HG03025 (cell line): ENCODE data around the gene ADAMTS10.
"Not testable (repeated sequence)": the region's sequence is repeated elsewhere in the genome, so short reads cannot be mapped to it uniquely, and the experiment has no call there.

Source experiments
- ATAC-seq: cut with Tn5 transposase; IDR thresholded peaks from one replicate; pipeline ENCODE4 v1.9.1; 2021; ENCODE audit warnings: mild to moderate bottlenecking, moderate library complexity; ENCODE audit not compliant: unreplicated experiment, low FRiP score

The ADAMTS10 gene

DNA sequence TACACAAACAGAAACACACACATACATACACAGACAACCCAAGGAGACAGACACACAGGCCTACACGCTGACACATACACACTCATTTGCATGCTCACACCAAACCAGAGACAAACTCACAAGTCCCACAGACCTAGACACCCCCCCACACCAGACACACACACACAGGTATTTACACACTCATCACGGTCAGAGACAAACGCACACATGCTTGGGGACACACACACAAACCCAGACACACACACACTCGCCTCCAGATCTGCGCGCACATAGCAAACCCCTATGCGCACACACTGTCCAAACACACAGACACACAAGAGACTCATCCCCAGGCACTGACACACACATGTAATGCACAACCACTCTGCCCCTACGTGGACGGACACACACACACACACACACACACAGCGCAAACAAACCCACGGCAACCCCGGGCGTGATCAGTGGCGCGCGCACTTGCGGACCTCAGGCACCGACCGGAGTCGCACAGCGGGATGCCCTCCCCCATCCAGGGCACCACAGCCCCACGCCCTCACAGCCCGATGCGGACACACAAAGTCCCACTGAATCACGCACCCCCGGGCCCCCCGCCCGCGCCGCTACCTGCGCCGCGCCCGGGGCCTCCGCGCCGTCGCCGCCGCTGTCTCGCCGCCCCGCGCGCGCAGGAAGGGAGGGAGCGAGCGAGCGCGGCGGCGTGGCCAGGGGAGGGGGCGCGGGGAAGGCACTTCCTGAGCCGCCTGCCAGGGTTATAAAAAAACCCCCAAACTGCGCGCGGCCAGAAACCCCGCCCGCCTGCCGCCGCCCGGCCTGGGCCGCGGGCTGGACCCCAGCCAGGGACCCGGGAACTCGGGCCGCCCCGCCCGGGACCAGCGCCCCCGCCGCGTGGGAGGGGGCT, at the start of gene ADAMTS10:
Gene ADAMTS10, minus strand, starts transcription at position 675 of the 895 bp plus-strand sequence. CDS start 5,005 bp downstream, outside the sequence.
- ATAC-seq = no peak

DNA sequence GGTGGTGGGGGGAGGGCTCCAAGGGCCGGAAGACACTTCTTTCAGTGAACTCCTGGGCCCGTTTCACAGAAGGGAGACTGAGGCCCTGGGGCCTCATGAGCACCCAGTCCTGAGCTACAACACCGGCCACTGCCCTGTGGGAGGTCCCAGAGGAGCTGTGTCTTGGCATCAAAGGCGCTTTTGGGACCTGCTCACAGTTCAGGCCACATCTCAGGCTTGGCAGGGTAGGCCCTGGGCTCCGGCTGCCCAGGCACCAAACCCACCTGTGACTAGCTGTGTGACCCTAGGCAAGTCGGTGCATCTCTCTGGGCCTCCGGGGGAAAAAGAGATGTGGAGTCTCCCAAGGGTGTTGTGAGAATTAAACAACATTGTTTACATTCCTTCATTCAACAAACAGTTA, 49.4 kb upstream of the ADAMTS10 start:
- ATAC-seq = no peak

DNA sequence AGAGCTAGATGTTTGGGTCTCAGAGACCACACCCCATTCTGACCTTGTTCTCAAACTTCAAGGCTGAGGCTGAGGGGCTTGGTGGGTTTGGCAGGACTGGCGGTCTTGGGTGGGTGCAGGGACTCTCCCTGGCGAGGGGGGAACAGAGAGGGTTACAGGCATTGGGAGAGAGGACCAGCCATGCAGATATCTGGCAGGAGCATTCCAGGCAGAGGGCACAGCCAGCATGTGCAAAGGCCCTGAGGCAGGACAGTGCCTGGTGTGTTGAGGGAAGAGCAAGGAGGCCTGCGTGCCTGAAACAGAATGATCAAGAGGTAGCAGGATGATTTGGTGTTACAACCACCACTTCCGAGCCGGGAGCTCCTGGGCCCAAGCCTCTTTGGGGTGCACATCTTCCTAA, 47.4 kb upstream of the ADAMTS10 start:
- no peak for ATAC-seq

DNA sequence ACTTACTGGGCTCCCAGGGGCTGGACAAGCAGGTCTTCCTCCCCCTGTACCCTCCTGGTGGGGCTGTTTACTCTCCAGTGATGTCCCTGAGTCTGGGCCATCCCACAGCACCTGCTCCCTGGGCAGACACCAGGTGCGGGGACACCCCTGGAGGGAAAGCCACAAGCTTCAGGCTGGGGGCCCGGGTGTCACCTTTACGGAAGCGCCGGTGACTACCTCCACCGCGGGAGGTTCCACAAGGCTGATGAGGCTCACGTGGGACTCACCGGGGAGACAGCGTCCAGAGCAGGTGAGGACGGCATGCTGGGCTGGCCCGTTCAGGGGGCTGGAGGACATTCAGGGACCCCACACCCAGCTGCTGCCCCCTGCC, 44.8 kb upstream of the ADAMTS10 start:
- no peak for ATAC-seq

DNA sequence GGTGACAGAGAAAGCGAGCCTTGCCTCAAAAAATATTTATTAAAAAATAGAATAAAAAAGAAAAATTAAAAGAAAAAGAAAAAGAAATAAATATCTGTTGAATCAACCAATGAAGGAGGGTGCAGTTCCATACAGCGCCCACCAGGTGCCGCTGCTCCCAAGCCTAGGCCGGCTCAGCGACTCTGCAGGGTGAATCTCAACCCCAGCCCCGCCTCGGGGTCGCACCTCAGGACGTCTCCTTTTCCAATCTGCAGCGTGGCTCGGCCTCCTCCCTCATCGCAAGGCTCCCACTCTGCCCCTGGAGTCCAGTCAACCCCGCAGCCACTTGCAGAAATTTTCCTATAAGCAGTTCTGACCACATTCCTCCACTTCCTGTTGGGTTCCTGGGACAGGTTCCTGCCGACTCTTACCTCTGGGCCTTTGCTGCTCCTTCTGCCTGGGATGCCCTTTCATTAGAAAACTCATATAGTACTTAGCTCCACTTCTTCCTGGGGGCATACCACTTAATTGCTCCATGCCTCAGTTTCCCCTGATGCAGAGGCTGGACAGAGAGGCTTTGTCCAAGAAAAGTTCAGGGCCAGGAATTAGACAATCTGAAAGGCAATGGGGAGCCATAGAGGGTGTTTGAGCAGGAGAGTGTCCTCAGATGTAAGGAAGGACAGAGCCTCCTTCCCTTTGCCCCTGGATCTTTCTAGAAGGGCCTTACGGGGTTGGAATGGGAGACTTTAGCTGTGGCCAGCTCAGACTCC, 44.2 kb upstream of the ADAMTS10 start:
- ATAC-seq = no peak

DNA sequence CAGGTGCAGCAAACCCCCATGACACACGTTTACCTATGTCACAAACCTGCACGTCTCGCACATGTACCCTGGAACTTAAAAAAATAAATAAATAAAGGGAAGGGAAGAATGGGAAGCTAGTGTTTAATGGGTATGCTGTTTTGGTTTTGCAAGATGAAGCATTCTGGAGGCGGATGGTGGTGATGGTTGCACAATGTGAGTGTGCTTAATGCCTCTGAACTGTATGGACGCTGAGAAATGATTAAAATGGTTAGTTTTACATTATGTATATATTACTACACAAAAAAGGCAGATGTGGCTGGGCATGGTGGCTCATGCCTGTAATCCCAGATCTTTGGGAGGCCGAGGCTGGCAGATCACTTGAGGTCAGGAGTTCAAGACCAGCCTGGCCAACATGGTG, 37.7 kb upstream of the ADAMTS10 start:
- ATAC-seq = no peak

DNA sequence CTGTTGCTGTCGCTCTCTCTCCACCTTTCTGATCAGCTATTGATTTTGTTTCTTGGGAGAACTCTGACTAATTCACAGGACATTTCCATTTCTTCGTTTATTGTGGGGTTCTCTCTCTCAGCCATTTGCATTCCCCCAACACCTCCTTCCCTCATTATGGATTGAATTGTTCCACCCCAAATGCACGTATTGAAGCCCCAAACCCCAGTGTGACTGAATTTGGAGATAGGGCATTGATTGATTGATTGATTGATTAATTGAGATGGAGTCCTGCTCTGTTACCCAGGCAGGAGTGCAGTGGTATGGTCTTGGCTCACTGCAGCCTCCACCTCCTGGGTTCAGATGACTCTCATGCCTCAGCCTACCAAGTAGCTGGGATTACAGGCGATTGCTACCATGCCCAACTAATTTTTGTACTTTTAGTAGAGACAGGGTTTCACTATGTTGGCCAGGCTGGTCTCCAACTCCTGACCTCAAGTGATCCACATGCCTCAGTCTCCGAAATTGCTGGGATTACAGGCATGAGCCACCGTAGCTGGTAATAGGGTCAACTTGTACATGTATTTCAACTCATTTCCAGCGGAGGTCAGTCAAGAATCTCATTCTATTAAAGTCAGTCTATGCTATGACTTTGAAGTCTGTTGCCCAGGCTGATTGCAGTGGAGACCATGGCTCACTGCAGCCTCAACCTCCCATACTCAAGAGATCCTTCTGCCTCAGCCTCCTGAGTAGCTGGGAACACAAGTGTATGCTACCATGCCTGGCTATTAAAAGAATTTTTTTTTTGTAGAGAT, 33.5 kb upstream of the ADAMTS10 start:
- no peak for ATAC-seq

DNA sequence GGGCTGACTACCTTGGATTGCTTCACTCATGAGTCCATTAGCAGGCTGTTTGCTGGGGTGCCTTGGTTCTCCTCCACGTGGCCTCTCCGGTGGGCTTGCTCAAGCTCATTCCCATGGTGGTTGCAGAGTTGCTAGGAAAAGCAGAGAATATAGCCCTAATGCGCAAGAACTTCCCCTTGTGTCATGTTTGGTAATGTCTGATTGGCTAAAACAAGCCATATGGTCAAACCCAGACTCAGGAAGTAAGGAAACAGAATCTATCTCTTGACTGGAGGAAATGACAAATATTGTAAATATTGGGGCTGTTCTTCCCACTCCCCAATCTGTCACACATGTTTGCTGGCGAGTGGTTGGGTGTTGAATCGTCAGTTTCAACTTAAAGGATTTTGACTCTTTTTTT, 32.0 kb upstream of the ADAMTS10 start:
- no peak for ATAC-seq

DNA sequence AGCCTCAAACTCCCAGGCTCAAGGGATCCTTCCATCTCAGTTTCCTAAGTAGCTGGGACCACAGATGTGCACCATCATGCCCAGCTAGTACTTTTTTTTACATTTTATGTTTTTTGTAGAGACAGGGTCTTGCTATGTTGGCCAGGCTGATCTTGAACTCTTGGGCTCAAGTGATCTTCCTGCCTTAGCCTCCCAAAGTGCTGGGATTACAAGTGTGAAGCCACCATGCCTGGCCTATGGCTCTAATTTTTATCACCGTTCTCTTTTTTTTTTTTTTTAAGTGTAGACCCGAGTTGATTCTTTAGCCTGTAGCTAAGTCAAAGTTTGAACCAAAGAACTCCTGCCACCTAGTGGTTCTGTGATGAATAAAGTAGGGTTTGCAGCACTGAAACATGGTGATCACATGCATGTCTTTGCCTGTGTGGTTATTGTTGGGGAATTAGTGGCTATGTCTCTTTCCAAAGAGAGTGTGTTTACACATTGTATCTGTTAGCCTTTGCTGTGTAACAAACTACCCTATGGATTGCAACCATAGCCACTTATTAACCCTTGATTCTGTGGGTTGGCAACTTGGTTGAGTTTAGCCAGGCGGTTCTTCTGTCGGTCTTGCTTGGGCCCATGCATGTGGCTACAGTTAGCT, 31.5 kb upstream of the ADAMTS10 start:
- no peak for ATAC-seq

DNA sequence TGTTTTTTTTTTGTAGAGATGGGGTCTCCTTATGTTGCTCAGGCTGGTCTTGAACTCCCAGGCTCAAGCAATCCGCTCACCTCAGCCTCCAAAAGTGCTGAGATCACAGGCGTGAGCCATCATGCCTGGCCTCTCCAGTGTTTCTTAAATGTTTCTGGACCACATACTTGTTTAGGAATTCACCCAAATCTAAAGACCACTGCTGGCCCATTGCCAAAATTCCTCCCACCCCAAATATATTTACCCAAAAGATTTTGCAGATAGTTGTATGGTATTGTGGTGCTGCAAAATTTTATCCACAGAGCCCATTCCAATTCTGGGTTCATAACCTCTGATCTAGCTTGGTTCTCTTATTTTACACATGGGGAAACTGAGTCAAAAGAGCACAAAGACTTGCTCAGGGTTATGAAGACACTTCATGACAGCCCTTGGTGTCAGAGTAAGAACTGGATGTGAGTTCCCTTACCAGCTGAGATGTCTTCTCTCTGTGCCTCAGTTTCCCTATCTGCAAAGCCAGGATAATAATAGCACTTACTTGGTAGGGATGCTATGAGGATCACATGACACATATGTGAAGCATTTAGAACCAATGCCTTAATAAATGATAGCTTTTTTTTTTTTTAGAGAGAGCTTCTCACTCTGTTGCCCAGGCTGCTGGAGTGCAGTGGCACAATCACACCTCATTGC, 30.8 kb upstream of the ADAMTS10 start:
- ATAC-seq = no peak

DNA sequence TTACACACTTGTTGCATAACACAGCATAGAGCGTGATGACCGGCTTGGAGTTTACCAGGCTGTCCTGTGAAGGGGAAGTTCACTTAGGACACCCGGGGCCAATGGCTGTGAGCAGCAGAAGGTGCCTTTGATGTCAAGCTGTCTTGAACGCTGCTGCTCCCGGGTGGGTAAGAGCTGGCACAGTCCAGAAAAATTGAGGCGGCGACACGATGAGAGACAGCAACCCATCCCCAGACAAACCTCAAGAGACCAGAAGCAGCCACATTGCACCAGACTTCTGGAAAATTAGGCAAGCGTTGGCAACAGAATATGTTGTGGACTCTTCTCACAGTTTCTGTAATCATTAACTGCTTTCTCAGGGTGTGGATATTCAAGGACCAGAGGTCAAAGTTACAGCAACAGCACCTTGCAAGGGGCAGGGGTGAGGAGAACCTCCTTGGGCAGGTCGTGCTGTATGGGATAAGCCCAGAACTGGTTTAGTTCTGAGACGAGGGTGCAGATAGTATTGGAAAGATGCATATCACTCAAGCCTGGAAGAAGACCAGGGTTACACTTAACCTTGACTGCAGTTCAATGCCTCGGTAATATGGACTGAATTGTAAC, 30.0 kb upstream of the ADAMTS10 start:
- ATAC-seq = no peak

DNA sequence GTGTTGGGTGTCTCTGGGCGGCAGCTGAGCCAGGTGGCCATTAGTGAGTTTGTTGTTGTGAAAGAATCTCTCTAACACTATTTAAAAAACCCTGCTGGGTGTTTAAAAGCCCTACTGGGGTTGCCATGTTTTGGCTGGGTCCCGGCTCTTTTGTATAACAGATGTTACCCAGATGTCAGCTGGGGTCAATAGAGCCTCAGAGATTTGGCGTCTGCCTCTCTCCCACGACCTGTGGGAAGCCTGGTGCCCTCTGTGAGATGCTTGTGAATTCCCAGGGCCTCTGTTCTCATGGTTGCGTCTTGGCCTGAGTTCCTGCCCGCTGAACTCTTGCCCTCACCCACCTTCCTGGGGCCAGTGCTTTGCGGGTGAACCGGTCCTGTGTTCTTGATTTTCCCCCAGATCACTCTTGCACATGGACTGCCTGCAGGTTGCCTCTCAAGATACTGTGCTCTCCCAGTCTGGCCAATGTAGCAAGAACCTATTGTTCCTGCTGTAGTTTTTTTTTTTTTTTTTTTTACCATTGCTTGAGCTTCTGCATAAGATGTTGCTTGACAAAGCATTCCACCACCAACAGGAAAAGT, 29.4 kb upstream of the ADAMTS10 start:
- ATAC-seq = no peak

DNA sequence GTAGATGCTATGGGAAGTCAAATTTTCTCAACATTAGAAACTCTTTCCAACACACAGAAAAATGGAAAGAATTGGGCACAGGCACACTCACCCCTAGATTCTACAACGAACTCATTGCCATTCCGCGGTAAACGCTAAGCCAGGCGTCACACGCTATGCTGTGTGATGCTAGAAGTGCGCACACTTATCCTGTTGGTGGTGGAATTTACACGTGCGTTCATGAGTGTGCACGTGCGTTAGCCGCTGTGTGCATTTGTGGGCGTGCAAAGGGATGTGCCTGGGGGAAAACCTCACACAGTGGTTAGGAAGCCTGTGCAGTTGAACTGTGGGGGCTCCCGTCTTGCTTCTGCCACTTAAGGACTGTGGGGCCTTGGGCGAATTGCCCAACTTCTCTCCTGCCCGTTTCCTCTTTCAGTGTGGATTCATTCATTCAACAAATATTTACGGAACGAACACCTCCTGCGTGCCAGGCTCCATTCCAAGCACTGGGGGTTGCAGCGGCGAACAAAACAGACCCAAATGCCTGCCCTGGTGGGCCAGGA, 27.6 kb upstream of the ADAMTS10 start:
- ATAC-seq = no peak

DNA sequence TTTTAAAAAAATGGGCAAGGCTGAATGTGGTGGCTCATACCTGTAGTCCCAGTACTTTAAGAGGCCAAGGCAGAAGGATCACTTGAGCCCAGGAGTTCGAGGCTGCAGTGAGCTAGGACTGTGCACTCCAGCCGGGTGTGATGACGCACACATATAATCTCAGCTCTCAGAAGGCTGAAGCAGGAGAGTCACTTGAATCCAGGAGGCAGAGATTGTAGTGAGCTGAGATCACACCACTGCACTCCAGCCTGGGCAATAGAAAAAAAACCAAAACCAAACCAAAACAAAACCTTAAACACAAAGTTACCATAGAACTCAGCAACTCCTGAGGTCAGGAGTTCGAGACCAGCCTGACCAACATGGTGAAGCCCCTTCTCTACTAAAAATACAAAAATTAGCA, 26.6 kb upstream of the ADAMTS10 start:
- not testable (repeated sequence) for ATAC-seq

DNA sequence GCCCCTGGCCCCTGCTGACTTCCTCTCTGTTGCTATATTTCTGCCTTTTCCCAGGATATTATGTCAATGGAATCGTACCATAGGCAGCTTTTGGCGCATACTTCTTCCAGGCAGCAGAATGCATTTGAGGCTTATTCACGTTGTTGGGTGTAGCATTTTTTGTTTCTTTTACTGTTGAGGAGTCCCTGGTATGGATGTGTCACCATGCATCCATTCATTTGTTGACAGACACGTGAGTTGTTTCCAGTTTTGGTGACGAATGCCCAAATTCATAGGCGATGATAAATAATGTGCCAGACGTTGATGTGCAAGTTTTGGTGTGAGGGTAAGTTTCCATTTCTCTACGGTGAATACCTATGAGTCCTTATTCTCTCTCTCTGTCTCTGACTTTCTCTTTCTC, 24.9 kb upstream of the ADAMTS10 start:
- no peak for ATAC-seq

DNA sequence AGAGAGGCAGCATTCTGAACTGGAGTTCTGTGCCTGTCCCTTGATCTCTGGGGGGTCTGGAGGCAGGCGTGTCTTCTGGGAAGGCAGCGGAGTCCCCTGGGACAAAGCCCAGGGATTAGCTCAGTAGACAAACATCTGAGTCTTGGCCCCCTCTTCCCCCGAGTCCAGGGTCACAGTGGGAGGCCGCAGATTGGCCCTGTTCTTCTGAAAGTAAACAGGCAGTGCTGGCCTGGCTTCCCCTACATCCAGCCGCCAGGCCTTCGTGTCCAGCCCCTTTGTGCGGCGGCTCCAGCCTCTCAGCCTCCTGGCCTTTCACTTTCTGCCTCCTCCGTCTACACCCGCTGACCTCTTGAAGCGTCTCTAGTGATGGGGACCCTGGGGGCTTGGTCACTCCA, 20.9 kb upstream of the ADAMTS10 start:
- no peak for ATAC-seq

DNA sequence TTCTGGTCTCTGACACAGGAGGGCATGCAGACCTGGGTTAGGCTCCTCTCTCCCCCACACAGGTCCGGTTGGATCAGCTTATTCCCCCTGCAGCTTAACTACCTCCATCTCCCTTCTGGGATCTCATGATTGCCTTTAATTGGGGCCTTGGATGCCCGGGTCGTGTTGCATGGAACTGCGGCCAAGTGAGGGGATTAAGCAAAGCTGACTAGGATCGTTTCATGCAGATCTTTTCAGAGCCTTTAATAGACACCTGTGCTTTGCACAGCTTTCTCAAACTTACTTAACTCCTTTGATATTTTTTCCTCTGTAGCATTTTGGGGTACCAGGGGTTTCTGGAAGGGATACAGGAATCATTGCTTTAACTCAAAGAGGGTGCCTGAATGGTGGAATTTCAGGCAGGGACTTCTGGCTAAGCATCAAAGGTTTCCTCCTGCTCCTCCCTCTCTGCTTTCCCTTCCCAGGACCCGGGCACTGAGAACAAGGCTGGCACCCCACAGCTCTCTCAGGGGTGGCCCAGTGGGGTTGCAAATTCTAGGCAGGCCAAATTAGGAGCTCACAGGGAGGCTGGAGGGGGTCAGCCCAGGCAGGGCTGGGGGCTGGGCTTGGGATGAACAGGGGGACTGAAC, 20.4 kb upstream of the ADAMTS10 start:
- ATAC-seq = no peak

DNA sequence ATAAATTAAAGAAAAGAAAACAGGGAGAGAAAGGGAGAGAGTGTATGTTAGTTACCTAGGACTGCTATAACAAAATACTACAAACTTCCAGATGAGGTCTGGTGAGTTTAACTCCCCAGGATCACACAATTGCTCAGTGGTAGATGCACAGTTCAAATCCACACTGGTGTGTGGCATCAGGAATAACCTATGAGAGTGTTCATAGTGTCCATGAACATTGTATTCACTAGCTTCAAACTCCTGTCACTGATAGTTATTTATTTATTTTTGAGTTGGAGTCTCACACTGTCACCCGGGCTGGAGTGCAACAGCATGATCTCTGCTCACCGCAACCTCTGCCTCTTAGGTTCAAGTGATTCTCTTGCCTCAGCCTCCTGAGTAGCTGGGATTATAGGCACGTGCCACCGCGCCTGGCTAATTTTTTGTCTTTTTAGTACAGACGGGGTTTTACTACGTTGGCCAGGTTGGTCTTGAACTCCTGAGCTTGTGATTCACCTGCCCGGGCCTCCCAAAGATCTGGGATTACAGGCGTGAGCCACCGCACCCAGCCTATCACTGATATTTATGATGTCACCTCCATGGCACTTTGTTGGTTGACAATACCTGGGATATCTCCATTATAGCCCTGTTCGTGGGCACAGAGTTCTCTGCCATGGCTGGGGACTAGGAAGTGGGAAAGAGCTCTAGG, 19.6 kb upstream of the ADAMTS10 start, which contains the start of gene NFILZ:
Gene NFILZ, plus strand, starts transcription at position 638 of the 688 bp plus-strand sequence. CDS start 46,133 bp downstream, outside the sequence.
- no peak for ATAC-seq
